ENCODE data around the gene NRXN3. TPM values are rescaled to one million over a fixed set of nuclear protein-coding genes. Genes with fewer than 3 reads are reported as not detected.

NRXN3 gene
- total RNA-seq, 4 donors from 2014 or later = 0.56 to 1.6 (median 1.1) TPM

DNA sequence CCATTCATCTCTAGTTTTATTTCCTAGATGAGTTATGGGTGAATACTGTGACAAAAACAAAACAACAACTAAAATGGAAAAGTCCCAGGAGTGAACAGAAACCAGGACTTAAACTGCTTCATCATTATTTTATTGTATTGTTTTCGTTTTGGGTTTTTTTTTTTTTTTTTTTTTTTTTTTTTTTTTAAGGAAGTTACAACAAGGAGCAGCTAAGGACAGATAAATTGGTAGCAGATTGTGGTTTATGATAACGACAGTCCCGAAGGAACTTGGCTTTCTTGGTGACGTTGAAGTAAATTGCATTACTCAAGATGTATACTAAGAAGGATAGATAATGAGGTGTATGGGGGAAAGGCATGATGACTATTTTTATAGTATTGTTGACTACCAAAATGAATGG, 866.3 kb downstream of the NRXN3 start:
- intact Hi-C loops (cut with DNase I) = no loop called here
- Histone ChIP-seq H3K4me3 (replicated peaks in 1 of 3) (no peak overlapping the region), H3K27me3 (no peaks in the 10 kb centered on the region), H3K36me3 (no peaks in the 10 kb centered on the region), H3K4me1 (no peaks in the 10 kb centered on the region), H3K9me3 (no peaks in the 10 kb centered on the region), H3K27ac (no peak overlapping the region)
- TF ChIP-seq POLR2A (IDR thresholded peaks at IDR 0.05) = no peak
- TF ChIP-seq, protein P1, sequence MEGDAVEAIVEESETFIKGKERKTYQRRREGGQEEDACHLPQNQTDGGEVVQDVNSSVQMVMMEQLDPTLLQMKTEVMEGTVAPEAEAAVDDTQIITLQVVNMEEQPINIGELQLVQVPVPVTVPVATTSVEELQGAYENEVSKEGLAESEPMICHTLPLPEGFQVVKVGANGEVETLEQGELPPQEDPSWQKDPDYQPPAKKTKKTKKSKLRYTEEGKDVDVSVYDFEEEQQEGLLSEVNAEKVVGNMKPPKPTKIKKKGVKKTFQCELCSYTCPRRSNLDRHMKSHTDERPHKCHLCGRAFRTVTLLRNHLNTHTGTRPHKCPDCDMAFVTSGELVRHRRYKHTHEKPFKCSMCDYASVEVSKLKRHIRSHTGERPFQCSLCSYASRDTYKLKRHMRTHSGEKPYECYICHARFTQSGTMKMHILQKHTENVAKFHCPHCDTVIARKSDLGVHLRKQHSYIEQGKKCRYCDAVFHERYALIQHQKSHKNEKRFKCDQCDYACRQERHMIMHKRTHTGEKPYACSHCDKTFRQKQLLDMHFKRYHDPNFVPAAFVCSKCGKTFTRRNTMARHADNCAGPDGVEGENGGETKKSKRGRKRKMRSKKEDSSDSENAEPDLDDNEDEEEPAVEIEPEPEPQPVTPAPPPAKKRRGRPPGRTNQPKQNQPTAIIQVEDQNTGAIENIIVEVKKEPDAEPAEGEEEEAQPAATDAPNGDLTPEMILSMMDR (IDR thresholded peaks at IDR 0.05) = no peak
- DNase-seq = no peak
- WGBS, 2 donors = 76 to 82% methylated on average over 4 of the region's 4 CpGs

DNA sequence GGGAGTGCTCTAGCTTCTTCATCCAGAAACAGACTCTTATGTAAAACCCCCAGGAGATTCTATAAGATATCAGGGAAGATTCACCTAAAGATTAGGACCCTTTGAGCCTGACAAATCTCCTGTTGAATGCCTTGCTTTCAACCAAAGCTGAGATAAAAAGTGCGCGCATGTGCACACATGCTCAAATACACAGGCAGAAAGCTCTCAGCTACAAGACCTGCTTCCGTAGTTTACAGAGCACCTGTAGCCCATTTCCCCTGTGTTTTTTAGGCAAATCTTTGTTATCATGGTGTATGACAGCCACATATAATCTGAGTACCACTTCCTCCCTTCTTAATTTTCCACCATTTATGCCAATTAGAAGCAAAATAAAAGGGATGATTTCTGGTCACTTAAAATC, 866.9 kb downstream of the NRXN3 start:
- no peaks in the 10 kb centered on the region for H3K36me3 ChIP-seq
- TF ChIP-seq, protein P1 (IDR thresholded peaks at IDR 0.05) = no peak
- no peak for TF ChIP-seq POLR2A (IDR thresholded peaks at IDR 0.05)
- H3K4me3 ChIP-seq (replicated peaks in 1 of 3) = no peak overlapping the region
- DNase-seq = no peak
- WGBS, 2 donors = 78 to 84% methylated on average over 3 of the region's 3 CpGs
- no peaks in the 10 kb centered on the region for H3K27me3 ChIP-seq
- no peaks in the 10 kb centered on the region for H3K4me1 ChIP-seq
- intact Hi-C loops (cut with DNase I) = no loop called here
- H3K9me3 ChIP-seq = no peaks in the 10 kb centered on the region
- H3K27ac ChIP-seq = no peak overlapping the region

DNA sequence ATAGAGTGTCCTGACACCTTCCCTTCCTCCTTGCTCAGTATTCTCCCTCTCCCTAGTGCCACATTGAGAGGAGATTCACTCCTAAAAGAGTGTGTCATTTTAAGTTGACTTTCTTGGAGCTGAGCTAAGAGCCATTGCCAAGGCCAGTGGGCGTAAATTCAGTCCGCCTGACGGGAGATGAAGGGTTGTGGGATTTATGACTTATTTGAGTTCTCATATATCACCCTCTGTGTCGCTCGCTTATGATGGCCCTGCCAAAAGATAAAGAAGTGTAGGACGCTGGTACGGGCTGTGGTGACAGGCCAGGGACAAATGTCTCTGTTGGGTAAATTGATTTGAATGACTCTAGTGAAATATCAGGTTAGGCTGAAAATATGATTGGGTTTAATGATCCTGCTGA, 867.4 kb downstream of the NRXN3 start:
- no peak for DNase-seq
- no peak overlapping the region for H3K4me3 ChIP-seq (replicated peaks in 1 of 3)
- H3K9me3 ChIP-seq = no peaks in the 10 kb centered on the region
- no peaks in the 10 kb centered on the region for H3K4me1 ChIP-seq
- no peak overlapping the region for H3K27ac ChIP-seq
- TF ChIP-seq POLR2A (IDR thresholded peaks at IDR 0.05) = no peak
- TF ChIP-seq, protein P1 (IDR thresholded peaks at IDR 0.05) = no peak
- intact Hi-C loops (cut with DNase I) = no loop called here
- 82 to 88% methylated on average over 7 of the region's 7 CpGs for WGBS, 2 donors
- no peaks in the 10 kb centered on the region for H3K36me3 ChIP-seq
- no peaks in the 10 kb centered on the region for H3K27me3 ChIP-seq

DNA sequence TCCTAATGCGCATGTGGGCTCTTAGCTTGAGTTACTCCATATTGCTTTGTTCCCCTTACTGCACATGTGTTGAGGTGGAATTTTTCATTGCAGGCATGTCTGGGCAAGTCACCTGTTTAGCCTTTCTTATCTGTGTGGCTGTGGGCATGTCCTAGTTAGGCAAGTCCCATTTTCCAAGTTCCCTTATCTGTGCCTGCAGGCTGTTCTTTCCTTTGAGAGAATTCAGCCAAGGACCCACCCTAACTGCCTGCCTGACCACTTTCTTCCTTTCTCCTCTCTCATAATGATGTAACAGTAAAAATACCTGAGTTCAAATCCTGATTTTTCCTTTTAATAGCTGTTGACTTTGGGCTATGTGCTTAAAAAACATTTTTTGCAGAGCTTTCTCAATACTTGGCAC, 870.6 kb downstream of the NRXN3 start:
- no peak for DNase-seq
- no peaks in the 10 kb centered on the region for H3K4me1 ChIP-seq
- WGBS, 2 donors = 94 to 100% methylated on average over 1 of the region's 1 CpG
- H3K27me3 ChIP-seq = no peaks in the 10 kb centered on the region
- no peak overlapping the region for H3K27ac ChIP-seq
- no peak overlapping the region for H3K4me3 ChIP-seq (replicated peaks in 1 of 3)
- no peaks in the 10 kb centered on the region for H3K36me3 ChIP-seq
- TF ChIP-seq, protein P1 (IDR thresholded peaks at IDR 0.05) = no peak
- TF ChIP-seq POLR2A (IDR thresholded peaks at IDR 0.05) = no peak
- no peaks in the 10 kb centered on the region for H3K9me3 ChIP-seq
- intact Hi-C loops (cut with DNase I) = no loop called here

DNA sequence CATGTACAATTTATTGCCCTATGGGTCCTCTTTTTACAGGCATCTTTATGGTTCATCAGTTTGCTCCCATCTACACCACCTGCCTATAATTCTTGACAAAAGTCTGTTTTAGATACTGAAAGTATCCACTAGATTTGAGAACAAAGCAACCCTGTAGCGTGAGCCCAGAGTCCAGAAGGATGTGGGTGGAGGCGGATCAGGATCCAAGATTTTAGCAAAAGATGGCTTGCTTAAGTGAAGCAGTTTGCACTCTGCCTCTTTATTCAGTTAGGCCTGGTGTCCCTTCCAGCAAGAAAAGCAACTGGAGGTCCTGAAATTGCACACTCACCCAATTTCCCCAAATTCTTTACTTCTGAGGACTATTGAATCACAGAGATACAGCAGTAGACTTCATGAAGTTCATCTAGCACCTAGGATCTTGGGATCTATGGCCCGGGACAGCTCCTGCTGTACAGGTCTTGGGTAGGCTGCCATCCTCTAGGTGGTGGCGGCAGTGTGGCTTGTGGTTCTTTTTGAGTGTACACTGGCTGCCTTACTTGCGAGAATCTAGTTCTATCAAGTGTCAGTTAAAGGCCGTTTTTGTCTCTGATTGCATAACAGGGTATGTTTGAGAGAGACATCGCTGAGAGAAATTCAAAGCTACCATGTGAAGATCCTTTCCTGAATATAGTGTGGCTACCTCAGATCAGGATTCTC, 873.2 kb downstream of the NRXN3 start:
- Histone ChIP-seq H3K27ac (no peak overlapping the region), H3K4me3 (replicated peaks in 1 of 3) (no peak overlapping the region), H3K4me1 (no peaks in the 10 kb centered on the region), H3K36me3 (no peaks in the 10 kb centered on the region), H3K27me3 (no peaks in the 10 kb centered on the region), H3K9me3 (no peaks in the 10 kb centered on the region)
- WGBS, 2 donors = 87 to 88% methylated on average over 7 of the region's 7 CpGs
- no peak for DNase-seq
- intact Hi-C loops (cut with DNase I) = no loop called here
- TF ChIP-seq, protein P1 (IDR thresholded peaks at IDR 0.05) = no peak
- no peak for TF ChIP-seq POLR2A (IDR thresholded peaks at IDR 0.05)
